Measurements from ENCODE around the gene WDR72. TPM values are rescaled to one million over a fixed set of nuclear protein-coding genes. Genes with fewer than 3 reads are reported as not detected.

Gene WDR72
- total and polyA plus RNA-seq, 2 of the 4 experiments (the other 2 are of a cell fraction) = not detected

DNA sequence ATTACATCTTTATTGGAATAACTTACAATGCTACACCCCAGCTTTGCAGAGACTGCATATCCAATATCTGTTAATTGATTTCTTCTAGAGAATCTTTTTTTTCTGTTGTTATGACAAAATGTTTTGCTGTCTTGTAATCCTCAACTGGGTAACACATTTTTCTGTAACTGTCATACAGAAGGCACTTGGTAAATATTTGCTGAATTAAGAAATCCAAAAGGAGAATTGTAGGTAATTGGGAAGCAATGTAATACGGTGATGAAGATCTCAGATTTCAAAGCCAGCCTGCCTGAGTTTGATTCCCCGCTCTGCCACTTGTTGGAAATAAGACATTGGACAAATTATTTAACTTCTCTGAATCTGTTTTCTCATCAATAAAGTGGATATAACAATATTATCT, 169.1 kb downstream of the WDR72 start:
- Histone ChIP-seq H3K4me3 (ENCODE audit: insufficient read depth, low read depth, low read length) (no peak overlapping the region), H2BK120ac (ENCODE audit: low read depth, low read length) (no peak overlapping the region), H3K36me3 (ENCODE audit: control insufficient read depth, insufficient read depth, low read length) (no peaks in the 10 kb centered on the region), H3K4me2 (ENCODE audit: low read depth, low read length) (no peak overlapping the region), H2AFZ (replicated peaks; ENCODE audit: low read length, poor library complexity) (no peak overlapping the region), H3K56ac (ENCODE audit: extremely low read depth, insufficient read depth, low read length) (no peak overlapping the region), H3K23ac (ENCODE audit: low read depth, low read length) (no peak overlapping the region), H3K4ac (ENCODE audit: low read depth, low read length) (no peak overlapping the region), H3K79me1 (ENCODE audit: low read depth in 1 of 2, low read length in 2 of 2) (no peaks in the 10 kb centered on the region), H3K18ac (ENCODE audit: low read depth, low read length) (no peak overlapping the region), H2BK20ac (ENCODE audit: low read depth, low read length) (no peak overlapping the region), H3K9me1 (ENCODE audit: insufficient read depth, low read length) (no peaks in the 10 kb centered on the region), H4K91ac (ENCODE audit: insufficient read depth, low read depth, low read length) (no peak overlapping the region), H3K27me3 (ENCODE audit: control insufficient read depth, insufficient read depth, low read length) (no peaks in the 10 kb centered on the region), H2BK15ac (ENCODE audit: low read depth, low read length) (no peak overlapping the region), H4K8ac (ENCODE audit: low read depth in 2 of 2, low read length in 2 of 2) (no peak overlapping the region), H3K14ac (replicated peaks; ENCODE audit: low read depth, low read length) (no peak overlapping the region), H3K9me3 (ENCODE audit: control insufficient read depth, insufficient read depth, low read length) (no peaks in the 10 kb centered on the region), H2AK9ac (replicated peaks; ENCODE audit: low read depth, low read length, poor library complexity) (no peak overlapping the region), H2BK5ac (ENCODE audit: low read depth, low read length, poor library complexity, severe bottlenecking) (no peak overlapping the region), H3K27ac (ENCODE audit: insufficient read depth, low read length) (no peak overlapping the region), H4K5ac (ENCODE audit: low read depth, low read length) (no peak overlapping the region), H3K9ac (ENCODE audit: low read depth, low read length) (no peak overlapping the region), H2AK5ac (ENCODE audit: low read depth, low read length) (no peak overlapping the region), H4K20me1 (ENCODE audit: insufficient read depth, low read length) (no peaks in the 10 kb centered on the region), H3K4me1 (ENCODE audit: control insufficient read depth, insufficient read depth, low read length) (no peaks in the 10 kb centered on the region)
- in situ Hi-C loops (cut with MboI; ENCODE audit: low sequenced_read_pairs) (no loop called here), dilution Hi-C loops (cut with HindIII; ENCODE audit: low sequenced_read_pairs, unreplicated experiment) (no loop called here), intact Hi-C loops (cut with micrococcal nuclease) (no loop called here)
- POLR2A ChIA-PET (ENCODE audit: unreplicated experiment) = no interaction called here
- CTCF ChIA-PET = no interaction called here
- no TSS peak for BruUV-seq (replicated peaks)
- no CpG with 5 or more reads among the region's 2 CpGs for WGBS, 2 experiments (ENCODE audit: extremely low coverage in 2 of 2, insufficient read length in 1 of 2)
- ATAC-seq (ENCODE audit: low read depth) = no peak
- no peak for DNase-seq
- TF ChIP-seq CHD1 (IDR thresholded peaks at IDR 0.05; ENCODE audit: low read depth, low read length) = no peak
- no peak for TF ChIP-seq FOS (IDR thresholded peaks at IDR 0.05; ENCODE audit: low read depth, low read length)
- no peak for TF ChIP-seq NFE2L2 (IDR thresholded peaks at IDR 0.05; ENCODE audit: low read depth, low read length)
- TF ChIP-seq BHLHE40 (IDR thresholded peaks at IDR 0.05; ENCODE audit: low read depth, low read length) = no peak
- no peak for TF ChIP-seq CEBPB (IDR thresholded peaks at IDR 0.05; ENCODE audit: low read depth, low read length)
- TF ChIP-seq, protein P1, sequence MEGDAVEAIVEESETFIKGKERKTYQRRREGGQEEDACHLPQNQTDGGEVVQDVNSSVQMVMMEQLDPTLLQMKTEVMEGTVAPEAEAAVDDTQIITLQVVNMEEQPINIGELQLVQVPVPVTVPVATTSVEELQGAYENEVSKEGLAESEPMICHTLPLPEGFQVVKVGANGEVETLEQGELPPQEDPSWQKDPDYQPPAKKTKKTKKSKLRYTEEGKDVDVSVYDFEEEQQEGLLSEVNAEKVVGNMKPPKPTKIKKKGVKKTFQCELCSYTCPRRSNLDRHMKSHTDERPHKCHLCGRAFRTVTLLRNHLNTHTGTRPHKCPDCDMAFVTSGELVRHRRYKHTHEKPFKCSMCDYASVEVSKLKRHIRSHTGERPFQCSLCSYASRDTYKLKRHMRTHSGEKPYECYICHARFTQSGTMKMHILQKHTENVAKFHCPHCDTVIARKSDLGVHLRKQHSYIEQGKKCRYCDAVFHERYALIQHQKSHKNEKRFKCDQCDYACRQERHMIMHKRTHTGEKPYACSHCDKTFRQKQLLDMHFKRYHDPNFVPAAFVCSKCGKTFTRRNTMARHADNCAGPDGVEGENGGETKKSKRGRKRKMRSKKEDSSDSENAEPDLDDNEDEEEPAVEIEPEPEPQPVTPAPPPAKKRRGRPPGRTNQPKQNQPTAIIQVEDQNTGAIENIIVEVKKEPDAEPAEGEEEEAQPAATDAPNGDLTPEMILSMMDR (conservative IDR thresholded peaks at IDR 0.05; ENCODE audit: low read depth, low read length) = no peak
- no peak for TF ChIP-seq RFX5 (IDR thresholded peaks at IDR 0.05; ENCODE audit: low read depth, low read length)
- TF ChIP-seq, protein P2, sequence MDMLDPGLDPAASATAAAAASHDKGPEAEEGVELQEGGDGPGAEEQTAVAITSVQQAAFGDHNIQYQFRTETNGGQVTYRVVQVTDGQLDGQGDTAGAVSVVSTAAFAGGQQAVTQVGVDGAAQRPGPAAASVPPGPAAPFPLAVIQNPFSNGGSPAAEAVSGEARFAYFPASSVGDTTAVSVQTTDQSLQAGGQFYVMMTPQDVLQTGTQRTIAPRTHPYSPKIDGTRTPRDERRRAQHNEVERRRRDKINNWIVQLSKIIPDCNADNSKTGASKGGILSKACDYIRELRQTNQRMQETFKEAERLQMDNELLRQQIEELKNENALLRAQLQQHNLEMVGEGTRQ (IDR thresholded peaks at IDR 0.05; ENCODE audit: low read depth, low read length) = no peak
- no peak for TF ChIP-seq MXI1 (IDR thresholded peaks at IDR 0.05; ENCODE audit: borderline replicate concordance, low read depth, low read length)
- no peak for TF ChIP-seq MAFK (IDR thresholded peaks at IDR 0.05; ENCODE audit: low read depth, low read length)
- no peak for TF ChIP-seq MAZ (IDR thresholded peaks at IDR 0.05; ENCODE audit: borderline replicate concordance, low read depth, low read length)
- TF ChIP-seq, protein P3, sequence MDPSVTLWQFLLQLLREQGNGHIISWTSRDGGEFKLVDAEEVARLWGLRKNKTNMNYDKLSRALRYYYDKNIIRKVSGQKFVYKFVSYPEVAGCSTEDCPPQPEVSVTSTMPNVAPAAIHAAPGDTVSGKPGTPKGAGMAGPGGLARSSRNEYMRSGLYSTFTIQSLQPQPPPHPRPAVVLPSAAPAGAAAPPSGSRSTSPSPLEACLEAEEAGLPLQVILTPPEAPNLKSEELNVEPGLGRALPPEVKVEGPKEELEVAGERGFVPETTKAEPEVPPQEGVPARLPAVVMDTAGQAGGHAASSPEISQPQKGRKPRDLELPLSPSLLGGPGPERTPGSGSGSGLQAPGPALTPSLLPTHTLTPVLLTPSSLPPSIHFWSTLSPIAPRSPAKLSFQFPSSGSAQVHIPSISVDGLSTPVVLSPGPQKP (IDR thresholded peaks at IDR 0.05; ENCODE audit: borderline replicate concordance, low read depth, low read length) = no peak
- no peak for TF ChIP-seq RAD21 (IDR thresholded peaks at IDR 0.05; ENCODE audit: low read length)
- TF ChIP-seq RCOR1 (IDR thresholded peaks at IDR 0.05; ENCODE audit: insufficient replicate concordance, low read length) = no peak
- TF ChIP-seq SMC3 (IDR thresholded peaks at IDR 0.05; ENCODE audit: low read depth, low read length) = no peak
- TF ChIP-seq POLR2A (IDR thresholded peaks at IDR 0.05; ENCODE audit: low read depth, low read length) = no peak

Data from IMR-90 (cell line).